ENCODE results near the gene COL6A5.

DNA sequence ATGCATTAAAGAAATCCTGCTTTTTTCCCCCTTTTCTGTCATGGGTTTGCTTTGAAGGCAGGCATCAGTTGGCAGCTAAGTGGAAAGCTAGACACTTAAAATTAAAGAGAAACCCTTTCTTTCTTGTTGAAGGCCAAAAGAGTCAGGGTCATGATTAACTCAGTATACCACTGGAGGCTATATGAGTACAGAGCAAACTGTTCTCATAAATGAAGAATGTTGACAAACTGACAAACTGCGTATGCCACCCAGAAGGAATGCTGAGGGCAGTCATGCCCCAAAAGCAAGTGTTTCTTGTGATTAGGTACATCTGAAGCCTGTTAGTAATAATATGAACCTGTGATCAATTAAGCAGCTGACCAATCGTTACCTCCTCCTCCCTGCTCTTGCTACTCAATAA is 127.9 kb downstream of the COL6A5 start:
- TF ChIP-seq, protein P1, sequence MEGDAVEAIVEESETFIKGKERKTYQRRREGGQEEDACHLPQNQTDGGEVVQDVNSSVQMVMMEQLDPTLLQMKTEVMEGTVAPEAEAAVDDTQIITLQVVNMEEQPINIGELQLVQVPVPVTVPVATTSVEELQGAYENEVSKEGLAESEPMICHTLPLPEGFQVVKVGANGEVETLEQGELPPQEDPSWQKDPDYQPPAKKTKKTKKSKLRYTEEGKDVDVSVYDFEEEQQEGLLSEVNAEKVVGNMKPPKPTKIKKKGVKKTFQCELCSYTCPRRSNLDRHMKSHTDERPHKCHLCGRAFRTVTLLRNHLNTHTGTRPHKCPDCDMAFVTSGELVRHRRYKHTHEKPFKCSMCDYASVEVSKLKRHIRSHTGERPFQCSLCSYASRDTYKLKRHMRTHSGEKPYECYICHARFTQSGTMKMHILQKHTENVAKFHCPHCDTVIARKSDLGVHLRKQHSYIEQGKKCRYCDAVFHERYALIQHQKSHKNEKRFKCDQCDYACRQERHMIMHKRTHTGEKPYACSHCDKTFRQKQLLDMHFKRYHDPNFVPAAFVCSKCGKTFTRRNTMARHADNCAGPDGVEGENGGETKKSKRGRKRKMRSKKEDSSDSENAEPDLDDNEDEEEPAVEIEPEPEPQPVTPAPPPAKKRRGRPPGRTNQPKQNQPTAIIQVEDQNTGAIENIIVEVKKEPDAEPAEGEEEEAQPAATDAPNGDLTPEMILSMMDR (IDR thresholded peaks at IDR 0.05), result no peak
- TF ChIP-seq EP300 (IDR thresholded peaks at IDR 0.05) (no peak), POLR2AphosphoS5 (IDR thresholded peaks at IDR 0.05) (no peak), POLR2A (IDR thresholded peaks at IDR 0.05) (no peak)

Measured in suprapubic skin (tissue), 4 donors.